HEK293T (cell line): ENCODE measurements around the gene USB1.

Source experiments
- ARNT ChIP-seq: fragments of 450-650 bp; IDR thresholded peaks from 2 replicates; pipeline ENCODE4 v1.6.1; 2017; ENCODE audit warnings: mild to moderate bottlenecking
- BHLHE40 ChIP-seq: fragments of 450-650 bp; IDR thresholded peaks from 2 replicates; pipeline ENCODE4 v1.6.1; 2016; ENCODE audit warnings: mild to moderate bottlenecking, moderate library complexity, borderline replicate concordance
- ELF4 ChIP-seq: fragments of 450-650 bp; IDR thresholded peaks from 2 replicates; pipeline ENCODE4 v1.6.1; 2017; ENCODE audit warnings: antibody characterized with exemption
- FOXA1 ChIP-seq: fragments of 450-650 bp; IDR thresholded peaks from 2 replicates; pipeline ENCODE4 v1.6.1; 2016; ENCODE audit warnings: mild to moderate bottlenecking
- FOXK2 ChIP-seq: fragments of 450-650 bp; IDR thresholded peaks from 2 replicates; pipeline ENCODE4 v1.6.1; 2016; ENCODE audit warnings: mild to moderate bottlenecking
- FOXM1 ChIP-seq: fragments of 450-650 bp; IDR thresholded peaks from 2 replicates; pipeline ENCODE4 v1.6.1; 2017; ENCODE audit warnings: mild to moderate bottlenecking, borderline replicate concordance
- HDGF ChIP-seq: fragments of 450-650 bp; IDR thresholded peaks from 2 replicates; pipeline ENCODE4 v1.6.1; 2017; ENCODE audit warnings: antibody characterized with exemption, borderline replicate concordance
- L3MBTL2 ChIP-seq: fragments of 450-650 bp; conservative IDR thresholded peaks from 2 replicates; pipeline ENCODE4 v1.6.1; 2016; ENCODE audit warnings: mild to moderate bottlenecking
- LEF1 ChIP-seq: fragments of 450-650 bp; IDR thresholded peaks from 2 replicates; pipeline ENCODE4 v1.6.1; 2017; ENCODE audit warnings: mild to moderate bottlenecking, borderline replicate concordance
- NFRKB ChIP-seq: fragments of 450-650 bp; IDR thresholded peaks from 2 replicates; pipeline ENCODE4 v1.6.1; 2016; ENCODE audit warnings: mild to moderate bottlenecking, moderate library complexity
- PKNOX1 ChIP-seq: fragments of 450-650 bp; IDR thresholded peaks from 2 replicates; pipeline ENCODE4 v1.6.1; 2016
- SP1 ChIP-seq: fragments of 450-650 bp; IDR thresholded peaks from 2 replicates; pipeline ENCODE4 v1.6.1; 2017
- SUZ12 ChIP-seq: fragments of 450-650 bp; IDR thresholded peaks from 2 replicates; pipeline ENCODE4 v1.6.1; 2016; ENCODE audit warnings: mild to moderate bottlenecking
- TARDBP ChIP-seq: fragments of 450-650 bp; IDR thresholded peaks from 2 replicates; pipeline ENCODE4 v1.6.1; 2016

- no peak for TF ChIP-seq BHLHE40
- TF ChIP-seq FOXK2, result no peak
- no peak for TF ChIP-seq ARNT
- TF ChIP-seq FOXM1, result no peak
- TF ChIP-seq PKNOX1, result no peak
- no peak for TF ChIP-seq SP1
- TF ChIP-seq SUZ12, result no peak
- TF ChIP-seq ELF4, result no peak
- no peak for TF ChIP-seq HDGF
- no peak for TF ChIP-seq TARDBP
- no peak; the same call in 1 of the 2 replicates for TF ChIP-seq L3MBTL2
- no peak for TF ChIP-seq LEF1
- no peak for TF ChIP-seq FOXA1
- TF ChIP-seq NFRKB, result no peak
These were observed 25.0 kb downstream of the USB1 start for GRCh38 chr16:58026139-58026704.
